ENCODE results near the gene C21orf91.

C21orf91 gene

DNA sequence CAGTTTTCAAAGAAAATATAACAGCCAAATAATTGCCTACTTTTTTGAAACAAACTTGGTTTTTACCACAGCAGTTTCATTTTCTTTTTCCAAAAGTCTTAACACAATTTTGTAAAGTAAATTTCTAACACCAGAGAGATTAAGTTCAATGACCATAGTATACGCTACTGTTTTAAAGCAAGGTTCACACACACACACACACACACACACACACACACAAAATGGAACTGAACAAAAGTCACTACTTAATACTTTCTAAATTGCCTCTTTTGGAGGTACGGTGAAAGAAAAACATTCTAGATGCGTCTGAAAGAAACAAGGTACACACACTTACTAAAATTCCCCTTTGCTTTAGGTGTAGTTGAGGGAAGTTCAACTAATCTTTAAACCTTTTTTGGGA lies 30.1 kb downstream of the C21orf91 start:
- peak overlapping the region; percentile 49 for H3K9ac ChIP-seq (ENCODE audit: low read length)

DNA sequence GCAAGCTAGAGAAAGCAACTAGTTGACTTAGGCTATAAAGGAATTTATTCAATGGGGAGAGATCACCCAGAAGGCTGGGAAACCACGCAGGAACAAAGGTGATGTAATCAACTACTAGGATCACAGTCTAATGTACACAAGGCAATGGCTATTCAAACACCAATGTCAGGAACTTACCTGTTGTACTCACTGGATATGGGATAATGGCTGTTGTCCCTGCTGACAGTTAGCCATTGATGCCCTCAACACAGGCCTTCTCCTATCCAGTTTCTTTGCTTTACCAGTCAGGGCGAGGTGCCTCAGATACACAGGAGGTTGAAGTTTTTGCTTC lies 32.3 kb downstream of the C21orf91 start:
- H3K4me3 ChIP-seq (ENCODE audit: insufficient read depth, low read length, poor library complexity, severe bottlenecking): no peak overlapping the region
- H3K9me3 ChIP-seq (ENCODE audit: insufficient read depth, low read length): no peaks in the 10 kb centered on the region
- no peaks in the 10 kb centered on the region for H4K20me1 ChIP-seq (ENCODE audit: low read depth, low read length)
- H3K79me2 ChIP-seq (ENCODE audit: insufficient read depth, low read length): peaks cover 10% of the 10 kb centered on the region; the same call in 1 of the 2 replicates
- no peaks in the 10 kb centered on the region for H3K27me3 ChIP-seq (ENCODE audit: low read length)
- H3K36me3 ChIP-seq (ENCODE audit: low read length): peaks cover 17% of the 10 kb centered on the region
- TF ChIP-seq EZH2phosphoT487 (conservative IDR thresholded peaks at IDR 0.05; ENCODE audit: low read length): no peak
- TF ChIP-seq CTCF (IDR thresholded peaks at IDR 0.05; ENCODE audit: insufficient read depth, low read length, poor library complexity, severe bottlenecking): no peak
- H2AFZ ChIP-seq (ENCODE audit: low read depth, low read length, severe bottlenecking): no peak overlapping the region
- peak overlapping the region; percentile 99 for H3K27ac ChIP-seq (ENCODE audit: low read depth, low read length)
- H3F3A ChIP-seq (ENCODE audit: insufficient read depth): peaks cover 84% of the 10 kb centered on the region
- peak overlapping the region; percentile 42 for H3K4me2 ChIP-seq (ENCODE audit: low read depth, low read length, poor library complexity, severe bottlenecking)
- no peaks in the 10 kb centered on the region for H3K9me2 ChIP-seq (replicated peaks; ENCODE audit: insufficient read depth, low read length)
- H3K9ac ChIP-seq (ENCODE audit: low read length): no peak overlapping the region

More for the DNA sequence above, 30.1 kb downstream of the C21orf91 start:
- Histone ChIP-seq H3K27ac (ENCODE audit: low read depth, low read length) (peak overlapping the region; percentile 99), H3F3A (ENCODE audit: insufficient read depth) (peaks cover 83% of the 10 kb centered on the region), H3K27me3 (ENCODE audit: low read length) (no peaks in the 10 kb centered on the region), H2AFZ (ENCODE audit: low read depth, low read length, severe bottlenecking) (no peak overlapping the region), H3K36me3 (ENCODE audit: low read length) (peaks cover 22% of the 10 kb centered on the region), H3K9me2 (replicated peaks; ENCODE audit: insufficient read depth, low read length) (no peaks in the 10 kb centered on the region), H3K4me2 (ENCODE audit: low read depth, low read length, poor library complexity, severe bottlenecking) (peak overlapping the region; percentile 95), H3K4me3 (ENCODE audit: insufficient read depth, low read length, poor library complexity, severe bottlenecking) (peak overlapping the region; percentile 32), H4K20me1 (ENCODE audit: low read depth, low read length) (no peaks in the 10 kb centered on the region), H3K79me2 (ENCODE audit: insufficient read depth, low read length) (peaks cover 31% of the 10 kb centered on the region), H3K9me3 (ENCODE audit: insufficient read depth, low read length) (no peaks in the 10 kb centered on the region)
- TF ChIP-seq CTCF (IDR thresholded peaks at IDR 0.05; ENCODE audit: insufficient read depth, low read length, poor library complexity, severe bottlenecking) (no peak), EZH2phosphoT487 (conservative IDR thresholded peaks at IDR 0.05; ENCODE audit: low read length) (no peak)

GRCh38 chr21:17786071-17786850 lies 32.9 kb downstream of the C21orf91 start:
- Histone ChIP-seq H4K20me1 (ENCODE audit: low read depth, low read length) (no peaks in the 10 kb centered on the region), H2AFZ (ENCODE audit: low read depth, low read length, severe bottlenecking) (no peak overlapping the region), H3K9ac (ENCODE audit: low read length) (no peak overlapping the region), H3K27ac (ENCODE audit: low read depth, low read length) (peak overlapping the region; percentile 99), H3K4me2 (ENCODE audit: low read depth, low read length, poor library complexity, severe bottlenecking) (peak overlapping the region; percentile 89), H3K4me3 (ENCODE audit: insufficient read depth, low read length, poor library complexity, severe bottlenecking) (no peak overlapping the region), H3K9me3 (ENCODE audit: insufficient read depth, low read length) (no peaks in the 10 kb centered on the region), H3K79me2 (ENCODE audit: insufficient read depth, low read length) (peaks cover 5% of the 10 kb centered on the region; the same call in 1 of the 2 replicates), H3K36me3 (ENCODE audit: low read length) (peaks cover 17% of the 10 kb centered on the region), H3F3A (ENCODE audit: insufficient read depth) (peaks cover 82% of the 10 kb centered on the region), H3K27me3 (ENCODE audit: low read length) (no peaks in the 10 kb centered on the region), H3K9me2 (replicated peaks; ENCODE audit: insufficient read depth, low read length) (no peaks in the 10 kb centered on the region)
- TF ChIP-seq EZH2phosphoT487 (conservative IDR thresholded peaks at IDR 0.05; ENCODE audit: low read length) (no peak), CTCF (IDR thresholded peaks at IDR 0.05; ENCODE audit: insufficient read depth, low read length, poor library complexity, severe bottlenecking) (no peak)
